Suprapubic skin (tissue), 3 donors: ENCODE measurements around the gene TENT4A.

Experiments used
- CTCF ChIP-seq, 2 donors: fragments of 200-600 bp in 1 of 2; fragments of 450-650 bp in 1 of 2; sonication (generic) in 1 of 2; IDR thresholded peaks; one replicate each; pipeline ENCODE4 v1.5.1; 2016 to 2019; ENCODE audit warnings: antibody characterized with exemption in 2 of 2, mild to moderate bottlenecking in 1 of 2, moderate library complexity in 1 of 2
- POLR2AphosphoS5 ChIP-seq, 3 donors: sonication (generic); formaldehyde crosslinking; IDR thresholded peaks; one replicate each; pipeline ENCODE4 v1.6.1; 2017; ENCODE audit warnings: antibody characterized with exemption in 3 of 3

GRCh38 chr5:6680922-6681321 is 32.3 kb upstream of the TENT4A start:
- TF ChIP-seq POLR2AphosphoS5 (IDR thresholded peaks at IDR 0.05) (no peak), CTCF (IDR thresholded peaks at IDR 0.05) (no peak)
